GM12878 (cell line): ENCODE measurements around the gene ZMYND19. TPM values are rescaled to one million over a fixed set of nuclear protein-coding genes. Genes with fewer than 3 reads are reported as not detected.
"Not testable (repeated sequence)": the region's sequence is repeated elsewhere in the genome, so short reads cannot be mapped to it uniquely, and the experiment has no call there.

Experiments used
- ATAC-seq: fragments of 200-7000 bp; cut with Tn5 transposase; 3 replicates; pipeline ENCODE4 v1.9.1; 2020; ENCODE audit warnings: mild to moderate bottlenecking, moderate library complexity
- BruUV-seq: library from RNA; stranded (reverse); fragments of 400-500 nt; replicated peaks from 2 replicates; lab custom pipeline; 2021; lab: Mats Ljungman, UMichigan
- CTCF ChIA-PET: fragments of 300-600 bp; sonication (Branson Sonifier 250); formaldehyde crosslinking; extraction: SDS; loops from one replicate; lab custom pipeline; 2021; ENCODE audit warnings: inconsistent platforms; lab: Yijun Ruan, JAX
- POLR2A ChIA-PET: fragments of 350-600 bp; formaldehyde crosslinking; extraction: SDS; loops from one replicate; lab custom pipeline; 2021; ENCODE audit warnings: inconsistent platforms; lab: Charles Lee
- RAD21 ChIA-PET: fragments of 300-600 bp; sonication (Branson Sonifier 250); formaldehyde crosslinking; loops from one replicate; lab custom pipeline; 2023; ENCODE audit warnings: antibody characterized with exemption; ENCODE audit not compliant: unreplicated experiment; lab: Charles Lee
- SMC1A ChIA-PET: fragments of 300-600 bp; sonication (Branson Sonifier 250); formaldehyde crosslinking; loops from one replicate; lab custom pipeline; 2023; ENCODE audit not compliant: unreplicated experiment, uncharacterized antibody; lab: Charles Lee
- DNase-seq: peaks from one replicate; pipeline ENCODE4 v3.0.0-alpha.2; 2011; ENCODE audit warnings: low read depth, low spot score
- FAIRE-seq: peaks from 3 replicates; lab custom pipeline; 2011; peaks lifted over from hg19 to GRCh38; lab: Jason Lieb, UNC
- H2AFZ ChIP-seq: 2 replicates; pipeline ENCODE4 v1.6.0; 2011; ENCODE audit warnings: low read depth, low read length, control low read depth; ENCODE audit not compliant: control insufficient read depth
- H3K27ac ChIP-seq: 2 replicates; pipeline ENCODE4 v1.5.1; 2011; ENCODE audit warnings: control low read depth; ENCODE audit not compliant: control insufficient read depth, insufficient read depth
- H3K27me3 ChIP-seq, 2 experiments: replicated peaks in 1 of 2; 2 replicates each; pipeline versions ENCODE4 v1.6.0 to v1.6.1; 2011; ENCODE audit warnings: low read length in 1 of 2; ENCODE audit not compliant: control insufficient read depth in 2 of 2, insufficient read depth in 2 of 2
- H3K36me3 ChIP-seq, 2 experiments: 2 replicates each; pipeline ENCODE4 v1.5.1; 2011; ENCODE audit warnings: low read length in 1 of 2; ENCODE audit not compliant: control insufficient read depth in 2 of 2, insufficient read depth in 2 of 2
- H3K4me1 ChIP-seq: 2 replicates; pipeline ENCODE4 v1.6.1; 2011; ENCODE audit warnings: mild to moderate bottlenecking, low read length, moderate library complexity, mixed read lengths; ENCODE audit not compliant: control insufficient read depth, insufficient read depth
- H3K4me2 ChIP-seq: 2 replicates; pipeline ENCODE4 v1.6.0; 2011; ENCODE audit warnings: control low read depth; ENCODE audit not compliant: control insufficient read depth, insufficient read depth
- H3K4me3 ChIP-seq: fragments of 200-600 bp; sonication (generic); 2 replicates; pipeline ENCODE4 v1.5.1; 2016
- H3K79me2 ChIP-seq: 2 replicates; pipeline ENCODE4 v1.6.0; 2011; ENCODE audit warnings: low read length; ENCODE audit not compliant: control insufficient read depth, insufficient read depth
- H3K9ac ChIP-seq: 2 replicates; pipeline ENCODE4 v1.8.0; 2011; ENCODE audit warnings: low read length, control low read depth, mixed read lengths; ENCODE audit not compliant: control insufficient read depth, insufficient read depth
- H3K9me3 ChIP-seq: replicated peaks from 3 replicates; pipeline ENCODE4 v1.5.1; 2011; ENCODE audit warnings: mild to moderate bottlenecking, low read length; ENCODE audit not compliant: control insufficient read depth, insufficient read depth
- H4K20me1 ChIP-seq: 2 replicates; pipeline ENCODE4 v1.6.0; 2011; ENCODE audit not compliant: control insufficient read depth, insufficient read depth
- BACH1 ChIP-seq: fragments of 450-650 bp; IDR thresholded peaks from 2 replicates; pipeline ENCODE4 v1.6.1; 2017; ENCODE audit warnings: mild to moderate bottlenecking, borderline replicate concordance
- GATAD2B ChIP-seq: fragments of 450-650 bp; conservative IDR thresholded peaks from 2 replicates; pipeline ENCODE4 v1.6.1; 2017; ENCODE audit warnings: low read depth, mild to moderate bottlenecking, moderate library complexity
- RB1 ChIP-seq: fragments of 450-650 bp; formaldehyde crosslinking; IDR thresholded peaks from 2 replicates; pipeline ENCODE4 v1.6.1; 2017; ENCODE audit warnings: mild to moderate bottlenecking, borderline replicate concordance
- SMAD5 ChIP-seq: IDR thresholded peaks from 2 replicates; pipeline ENCODE4 v1.6.1; 2016; ENCODE audit warnings: antibody characterized with exemption, low read depth
- ZBTB4 ChIP-seq: fragments of 450-650 bp; formaldehyde crosslinking; IDR thresholded peaks from 2 replicates; pipeline ENCODE4 v1.4.0; 2022; ENCODE audit warnings: mild to moderate bottlenecking, moderate library complexity
- WGBS: methylation state at CpG from one replicate; pipeline ENCODE4 v1.1.6; 2016; ENCODE audit warnings: low lambda C conversion rate; ENCODE audit not compliant: insufficient replicate concordance, insufficient coverage; ENCODE audit errors: missing lambda C conversion rate; 5-methylcytosine and 5-hydroxymethylcytosine counted together
- in situ Hi-C: fragments of 300-500 bp; cut with MboI; formaldehyde crosslinking; loops from 9 replicates; pipeline ENCODE4 v1.14.3; 2018; ENCODE audit warnings: mixed read lengths
- intact Hi-C: fragments of 100-400 bp; cut with micrococcal nuclease; formaldehyde crosslinking; loops from one replicate; pipeline ENCODE4 v1.14.2; 2022; ENCODE audit not compliant: unreplicated experiment
- polyA plus RNA-seq, 11 experiments: library from polyadenylated mRNA; depleted of rRNA in 4 of 11; unstranded in 6 of 11; stranded (reverse) in 5 of 11; fragments of >200 nt; fragmentation: Nextera tagmentation in 4 of 11; fragmentation: Illumina TruSeq in 1 of 11; extraction: Ambion mirVana in 4 of 11; extraction: Trizol in 1 of 11; gene quantifications; 1 replicate in 1 of 11; 2 replicates in 10 of 11; pipeline versions ENCODE4 v1.2.1 to v1.2.3, GENCODE V29; 2011 to 2016; ENCODE audit warnings: inconsistent platforms in 2 of 11, missing spikeins in 2 of 11, low read depth in 1 of 11
- total RNA-seq, 4 experiments: library from RNA; depleted of rRNA in 3 of 4; stranded (reverse); fragments of >200 nt in 3 of 4; fragmentation: Illumina TruSeq in 1 of 4; extraction: Trizol in 1 of 4; gene quantifications; 2 replicates each; pipeline versions ENCODE4 v1.2.1 to v1.2.3, GENCODE V29; 2013 to 2021

The ZMYND19 gene
- total and polyA plus RNA-seq, 10 of the 15 experiments (the other 5 are each of a cell fraction or from before 2014, with no cell fraction given) = 0.84 to 54.8 (median 20.1) TPM

- TF ChIP-seq BACH1 = peak; percentile 34; the same call in 1 of the 2 replicates
- TF ChIP-seq GATAD2B = peak; percentile 86
- TF ChIP-seq RB1 = peak; percentile 23; the same call in 1 of the 2 replicates
- TF ChIP-seq ZBTB4 (CRISPR knock-in tag) = no peak
- peak; percentile 67; the same call in 1 of the 2 replicates for TF ChIP-seq SMAD5
Measured at GRCh38 chr9:137551264-137552021, 38.9 kb downstream of the ZMYND19 start, which contains the start of gene MRPL41 (continued).

GRCh38 chr9:137550958-137551263 lies 39.4 kb downstream of the ZMYND19 start:
- Histone ChIP-seq H3K9ac (peak overlapping the region; percentile 54; the same call in 1 of the 2 replicates), H3K27ac (peak overlapping the region; percentile 55), H3K4me3 (peak overlapping the region; percentile 72), H3K79me2 (peaks cover 11% of the 10 kb centered on the region), H2AFZ (peak overlapping the region; percentile 77), H3K4me2 (peak overlapping the region; percentile 86), H3K4me1 (peaks cover 14% of the 10 kb centered on the region)
- H3K27me3 ChIP-seq, CTCF ChIA-PET, H3K9me3 ChIP-seq, FAIRE-seq, SMC1A ChIA-PET, ATAC-seq, H3K36me3 ChIP-seq, in situ Hi-C loops, H4K20me1 ChIP-seq, BruUV-seq, intact Hi-C loops, DNase-seq: not testable (repeated sequence)
- WGBS = 0% methylated on average over 8 of the region's 17 CpGs
- ChIA-PET POLR2A (interaction anchor here (0.6 to 1.7 kb wide), 2 partner anchors 26 to 119 kb away, joined by 5 to 7 read pairs; no protein-coding TSS in a partner anchor), RAD21 (interaction anchor here (1.4 kb wide), 1 partner anchor 40 kb away, joined by 4 read pairs; the partner anchor contains the start of gene ZMYND19)
